NCI-H187 (cell line): ENCODE results near the gene MBD3L2.
"Not testable (repeated sequence)": the region's sequence is repeated elsewhere in the genome, so short reads cannot be mapped to it uniquely, and the experiment has no call there.

Source experiments
- DNase-seq, 2 experiments: peaks; one replicate each; lab custom pipeline; 2025; lab: John Stamatoyannopoulos, UW

The MBD3L2 gene

GRCh38 chr19:7049021-7049420 is at the start of gene MBD3L2:
TSS of gene MBD3L2 (plus strand) at chr19:7049321. CDS start at chr19:7049374, 53 bp downstream.
- DNase-seq = not testable (repeated sequence)

- DNase-seq = no peak
Measured at GRCh38 chr19:6999933-7000332, 49.2 kb upstream of the MBD3L2 start.

GRCh38 chr19:7000333-7000732 is 48.8 kb upstream of the MBD3L2 start:
- DNase-seq = no peak

GRCh38 chr19:7000816-7001215 is 48.3 kb upstream of the MBD3L2 start:
- DNase-seq = no peak

- no peak for DNase-seq
Measured at GRCh38 chr19:7004313-7004931, 44.7 kb upstream of the MBD3L2 start.

- DNase-seq = no peak
Measured at GRCh38 chr19:7006135-7006704, 42.9 kb upstream of the MBD3L2 start.

GRCh38 chr19:7007859-7008258 is 41.3 kb upstream of the MBD3L2 start:
- DNase-seq = no peak

GRCh38 chr19:7010722-7011593 is 38.2 kb upstream of the MBD3L2 start:
- DNase-seq = no peak

- DNase-seq = no peak
Measured at GRCh38 chr19:7013678-7014077, 35.4 kb upstream of the MBD3L2 start.

GRCh38 chr19:7018828-7019227 is 30.3 kb upstream of the MBD3L2 start:
- no peak for DNase-seq

GRCh38 chr19:7021331-7021730 is 27.8 kb upstream of the MBD3L2 start, which contains the start of gene MBD3L2B:
TSS of gene MBD3L2B (minus strand) at chr19:7021431. CDS start at chr19:7021397, 34 bp downstream.
- DNase-seq = not testable (repeated sequence)

GRCh38 chr19:7028790-7029189 is 20.3 kb upstream of the MBD3L2 start:
- DNase-seq = not testable (repeated sequence)

- not testable (repeated sequence) for DNase-seq
Measured at GRCh38 chr19:7030278-7030677, 18.8 kb upstream of the MBD3L2 start, which contains the start of gene MBD3L5. TSS of gene MBD3L5 (plus strand) at chr19:7030578. CDS start at chr19:7030612, 34 bp downstream.

- not testable (repeated sequence) for DNase-seq
Measured at GRCh38 chr19:7040079-7040478, 9.0 kb upstream of the MBD3L2 start, which contains the start of gene MBD3L4. TSS of gene MBD3L4 (minus strand) at chr19:7040179. CDS start at chr19:7040144, 35 bp downstream.

- DNase-seq = not testable (repeated sequence)
Measured at GRCh38 chr19:7041563-7041962, 7.6 kb upstream of the MBD3L2 start.

- not testable (repeated sequence) for DNase-seq
Measured at GRCh38 chr19:7051421-7051820, 2.3 kb downstream of the MBD3L2 start.

- not testable (repeated sequence) for DNase-seq
Measured at GRCh38 chr19:7052896-7053295, 3.8 kb downstream of the MBD3L2 start.

- not testable (repeated sequence) for DNase-seq
Measured at GRCh38 chr19:7054635-7055368, 5.7 kb downstream of the MBD3L2 start.

GRCh38 chr19:7055679-7056078 is 6.6 kb downstream of the MBD3L2 start:
- not testable (repeated sequence) for DNase-seq

- not testable (repeated sequence) for DNase-seq
Measured at GRCh38 chr19:7056371-7056770, 7.2 kb downstream of the MBD3L2 start.

- DNase-seq = not testable (repeated sequence)
Measured at GRCh38 chr19:7058576-7058975, 9.5 kb downstream of the MBD3L2 start, which contains the start of gene MBD3L3. TSS of gene MBD3L3 (minus strand) at chr19:7058676. CDS start at chr19:7058605, 71 bp downstream.

- DNase-seq = not testable (repeated sequence)
Measured at GRCh38 chr19:7059977-7060376, 10.9 kb downstream of the MBD3L2 start.
